EL (cell line): ENCODE measurements around the gene ENDOV.

Experiments used
- DNase-seq: peaks from one replicate; pipeline ENCODE4 v3.0.0-alpha.2; 2016

The ENDOV gene

GRCh38 chr17:80416940-80417293, 1.9 kb downstream of the ENDOV start:
- DNase-seq: no peak

- no peak for DNase-seq
Observed at GRCh38 chr17:80418589-80418988, 3.6 kb downstream of the ENDOV start.

- no peak for DNase-seq
Observed at GRCh38 chr17:80419255-80419654, 4.3 kb downstream of the ENDOV start.

GRCh38 chr17:80421381-80422090, 6.6 kb downstream of the ENDOV start:
- DNase-seq: no peak

- no peak for DNase-seq
Observed at GRCh38 chr17:80422276-80422675, 7.3 kb downstream of the ENDOV start.

- no peak for DNase-seq
Observed at GRCh38 chr17:80422981-80423380, 8.0 kb downstream of the ENDOV start.

GRCh38 chr17:80423536-80424225, 8.7 kb downstream of the ENDOV start:
- no peak for DNase-seq

- no peak for DNase-seq
Observed at GRCh38 chr17:80424261-80424660, 9.3 kb downstream of the ENDOV start.

- no peak for DNase-seq
Observed at GRCh38 chr17:80424878-80425765, 10.2 kb downstream of the ENDOV start.

GRCh38 chr17:80425835-80426426, 11.0 kb downstream of the ENDOV start:
- DNase-seq: no peak

- DNase-seq: peak; percentile 60
Observed at GRCh38 chr17:80426671-80427326, 11.8 kb downstream of the ENDOV start.

- no peak for DNase-seq
Observed at GRCh38 chr17:80427366-80428282, 12.7 kb downstream of the ENDOV start.

- no peak for DNase-seq
Observed at GRCh38 chr17:80428363-80428762, 13.4 kb downstream of the ENDOV start.

- DNase-seq: no peak
Observed at GRCh38 chr17:80428796-80429195, 13.8 kb downstream of the ENDOV start.

GRCh38 chr17:80429356-80430275, 14.6 kb downstream of the ENDOV start:
- no peak for DNase-seq

- no peak for DNase-seq
Observed at GRCh38 chr17:80430446-80431245, 15.7 kb downstream of the ENDOV start.

GRCh38 chr17:80431246-80432195, 16.6 kb downstream of the ENDOV start:
- no peak for DNase-seq

GRCh38 chr17:80432350-80432955, 17.5 kb downstream of the ENDOV start:
- DNase-seq: no peak
